ENCODE results near the gene TNRC6B. TPM values are rescaled to one million over a fixed set of nuclear protein-coding genes. Genes with fewer than 3 reads are reported as not detected.

The TNRC6B gene
- 18.7 and 26.5 TPM in 2 replicates for total RNA-seq

GRCh38 chr22:40177738-40178416 lies at the start of gene TNRC6B:
TNRC6B (plus strand) TSS chr22:40177925; CDS start chr22:40178136, 211 bp downstream.

DNA sequence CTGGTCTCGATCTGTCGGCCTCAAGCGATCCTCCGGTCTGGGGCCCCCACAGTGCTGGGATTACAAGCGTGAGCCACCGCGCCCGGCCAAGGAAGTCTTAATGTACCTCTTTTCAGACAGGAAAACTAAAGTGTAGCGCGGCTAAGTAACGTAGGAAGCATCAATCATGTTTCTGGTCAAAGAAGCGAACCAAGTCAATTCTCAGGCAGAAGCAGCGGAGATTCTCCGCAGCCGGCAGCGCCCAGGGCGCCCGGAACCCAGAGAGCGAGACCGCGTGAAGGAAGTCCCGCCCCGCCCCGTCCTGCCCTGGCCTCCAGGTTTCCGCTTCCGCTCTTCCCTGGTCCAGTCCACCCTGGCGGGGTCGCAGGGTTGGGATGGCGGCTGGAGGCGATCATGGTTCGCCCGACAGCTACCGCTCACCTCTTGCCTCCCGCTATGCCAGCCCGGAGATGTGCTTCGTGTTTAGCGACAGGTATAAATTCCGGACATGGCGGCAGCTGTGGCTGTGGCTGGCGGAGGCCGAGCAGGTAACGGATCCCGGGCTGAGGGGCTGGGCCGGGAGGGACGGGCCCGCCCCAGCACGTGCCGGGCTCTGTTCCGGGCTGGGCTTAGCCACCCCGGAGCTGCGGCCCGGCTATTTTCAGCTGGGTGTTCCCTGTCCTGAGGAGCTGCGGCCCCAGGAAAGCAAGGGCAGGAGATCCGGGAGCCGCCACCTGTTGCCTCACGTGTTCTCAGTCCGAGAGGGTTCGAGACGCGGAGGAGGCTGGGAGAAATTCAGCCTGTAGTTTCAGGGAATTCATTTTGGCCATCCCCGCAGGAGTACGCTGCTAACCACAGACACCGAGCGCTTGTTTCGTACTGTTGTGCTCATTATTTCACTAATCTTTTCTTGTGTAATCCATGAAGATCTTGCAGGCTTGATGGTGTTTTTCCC lies 168.7 kb downstream of the TNRC6B start, which contains the start of gene ADSL:
TSS of gene ADSL (plus strand) at position 316 of the 934 bp plus-strand sequence. CDS start at position 375, 59 bp downstream.

Other genes starting within 250 kb of the TNRC6B start
- gene TMA7B, start 217.5 kb upstream of the TNRC6B start, total RNA-seq, result not detected in 2 replicates
- not detected in 2 replicates for gene FAM83F, start 183.0 kb upstream of the TNRC6B start, total RNA-seq
- 63.2 and 70.1 TPM in 2 replicates for gene ADSL, start 168.6 kb downstream of the TNRC6B start, total RNA-seq
- gene SGSM3, start 192.7 kb downstream of the TNRC6B start, total RNA-seq, result 20.9 and 25.4 TPM in 2 replicates

Measured in cardiac ventricle fibroblast (primary cell).